ENCODE data around the gene C3orf18. TPM values are rescaled to one million over a fixed set of nuclear protein-coding genes. Genes with fewer than 3 reads are reported as not detected.
A peak's percentile ranks its signal among the peaks of the same experiment; 100 is the strongest.

Gene C3orf18
- total RNA-seq, 1 donor from 2014 or later: 8.5 TPM

DNA sequence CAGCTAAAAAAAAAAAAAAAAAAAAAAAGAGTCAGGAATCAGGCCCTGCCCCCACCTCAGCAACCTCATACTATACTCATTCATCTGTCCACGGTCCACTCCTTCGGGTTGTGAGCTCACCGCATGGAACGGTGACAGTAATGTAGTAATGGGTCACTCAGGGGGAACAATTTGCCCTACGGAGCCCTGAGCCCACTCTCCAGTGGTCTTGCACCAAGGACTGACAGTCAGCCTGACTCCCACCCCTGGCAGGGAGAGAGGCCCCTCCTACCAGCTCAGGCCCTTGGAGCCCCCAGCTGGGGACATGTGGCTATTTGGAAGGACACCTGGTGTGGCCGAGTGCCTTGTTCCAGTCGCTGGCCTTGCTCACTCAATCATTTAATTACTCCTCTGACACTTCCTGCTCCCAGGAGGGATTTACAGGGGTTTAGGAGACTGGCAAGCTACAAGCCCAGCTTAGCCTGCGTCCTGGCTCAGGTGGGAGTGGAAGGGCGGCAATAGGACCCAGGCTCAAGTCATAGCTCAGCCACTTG lies 44.2 kb downstream of the C3orf18 start:
- Histone ChIP-seq H3K36me3 (no peaks in the 10 kb centered on the region), H2AFZ (replicated peaks) (no peak overlapping the region), H4K20me1 (ENCODE audit: low read depth) (peaks cover 14% of the 10 kb centered on the region), H3K9ac (no peak overlapping the region), H3K4me2 (no peak overlapping the region), H3K79me2 (ENCODE audit: low read depth) (no peaks in the 10 kb centered on the region), H3K9me3 (ENCODE audit: low read depth) (no peaks in the 10 kb centered on the region), H3K4me3 (no peak overlapping the region), H3K4me1 (peaks cover 25% of the 10 kb centered on the region), H3K27me3 (no peaks in the 10 kb centered on the region), H3F3A (ENCODE audit: low read depth) (peaks cover 8% of the 10 kb centered on the region), H3K27ac (no peak overlapping the region)
- DNase-seq (ENCODE audit: low spot score): peak; percentile 36
- no peak overlapping the region for H3K27ac Mint-ChIP-seq
- H3K27me3 Mint-ChIP-seq (ENCODE audit: insufficient read depth, low read depth): peaks cover 16% of the 10 kb centered on the region
- no peak overlapping the region for H3K4me3 Mint-ChIP-seq
- H3K36me3 Mint-ChIP-seq: no peaks in the 10 kb centered on the region
- TF ChIP-seq EZH2 (IDR thresholded peaks at IDR 0.05) (no peak), EZH2phosphoT487 (IDR thresholded peaks at IDR 0.05) (no peak)
- TF ChIP-seq, protein P1, sequence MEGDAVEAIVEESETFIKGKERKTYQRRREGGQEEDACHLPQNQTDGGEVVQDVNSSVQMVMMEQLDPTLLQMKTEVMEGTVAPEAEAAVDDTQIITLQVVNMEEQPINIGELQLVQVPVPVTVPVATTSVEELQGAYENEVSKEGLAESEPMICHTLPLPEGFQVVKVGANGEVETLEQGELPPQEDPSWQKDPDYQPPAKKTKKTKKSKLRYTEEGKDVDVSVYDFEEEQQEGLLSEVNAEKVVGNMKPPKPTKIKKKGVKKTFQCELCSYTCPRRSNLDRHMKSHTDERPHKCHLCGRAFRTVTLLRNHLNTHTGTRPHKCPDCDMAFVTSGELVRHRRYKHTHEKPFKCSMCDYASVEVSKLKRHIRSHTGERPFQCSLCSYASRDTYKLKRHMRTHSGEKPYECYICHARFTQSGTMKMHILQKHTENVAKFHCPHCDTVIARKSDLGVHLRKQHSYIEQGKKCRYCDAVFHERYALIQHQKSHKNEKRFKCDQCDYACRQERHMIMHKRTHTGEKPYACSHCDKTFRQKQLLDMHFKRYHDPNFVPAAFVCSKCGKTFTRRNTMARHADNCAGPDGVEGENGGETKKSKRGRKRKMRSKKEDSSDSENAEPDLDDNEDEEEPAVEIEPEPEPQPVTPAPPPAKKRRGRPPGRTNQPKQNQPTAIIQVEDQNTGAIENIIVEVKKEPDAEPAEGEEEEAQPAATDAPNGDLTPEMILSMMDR (IDR thresholded peaks at IDR 0.05): no peak
- H3K4me1 Mint-ChIP-seq: peaks cover 12% of the 10 kb centered on the region
- no peaks in the 10 kb centered on the region for H3K9me3 Mint-ChIP-seq

DNA sequence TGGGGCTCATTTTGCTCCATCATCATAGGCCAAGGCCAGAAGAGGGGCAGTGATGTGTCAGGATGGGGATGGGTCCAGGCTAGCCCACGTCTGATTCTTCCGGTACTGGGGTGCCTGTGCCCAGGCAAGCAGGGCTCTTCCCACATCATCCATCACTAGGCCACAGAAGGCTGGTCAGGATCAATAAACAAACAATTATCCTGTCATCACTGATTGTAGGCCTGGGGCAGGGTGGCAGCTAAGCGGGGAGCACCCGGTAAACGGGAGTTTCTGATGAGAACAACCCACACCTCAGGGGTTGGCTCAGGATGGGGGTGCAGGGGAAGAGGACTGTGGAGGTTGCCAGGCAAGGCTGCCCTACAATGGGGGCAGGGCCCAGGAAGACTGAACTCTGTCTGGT lies 46.0 kb downstream of the C3orf18 start:
- Mint-ChIP-seq H3K9me3 (no peaks in the 10 kb centered on the region), H3K4me1 (peaks cover 19% of the 10 kb centered on the region), H3K27ac (no peak overlapping the region), H3K4me3 (no peak overlapping the region), H3K27me3 (ENCODE audit: insufficient read depth, low read depth) (peaks cover 17% of the 10 kb centered on the region), H3K36me3 (no peaks in the 10 kb centered on the region)
- Histone ChIP-seq H3F3A (ENCODE audit: low read depth) (peaks cover 18% of the 10 kb centered on the region), H3K27ac (no peak overlapping the region), H3K27me3 (no peaks in the 10 kb centered on the region), H2AFZ (replicated peaks) (no peak overlapping the region), H3K4me3 (no peak overlapping the region), H3K79me2 (ENCODE audit: low read depth) (no peaks in the 10 kb centered on the region), H3K4me1 (peaks cover 33% of the 10 kb centered on the region), H4K20me1 (ENCODE audit: low read depth) (peaks cover 14% of the 10 kb centered on the region), H3K9ac (no peak overlapping the region), H3K4me2 (no peak overlapping the region), H3K36me3 (no peaks in the 10 kb centered on the region), H3K9me3 (ENCODE audit: low read depth) (no peaks in the 10 kb centered on the region)
- no peak for DNase-seq (ENCODE audit: low spot score)
- TF ChIP-seq, protein P1 (IDR thresholded peaks at IDR 0.05): no peak
- TF ChIP-seq EZH2 (IDR thresholded peaks at IDR 0.05): no peak
- TF ChIP-seq EZH2phosphoT487 (IDR thresholded peaks at IDR 0.05): no peak

DNA sequence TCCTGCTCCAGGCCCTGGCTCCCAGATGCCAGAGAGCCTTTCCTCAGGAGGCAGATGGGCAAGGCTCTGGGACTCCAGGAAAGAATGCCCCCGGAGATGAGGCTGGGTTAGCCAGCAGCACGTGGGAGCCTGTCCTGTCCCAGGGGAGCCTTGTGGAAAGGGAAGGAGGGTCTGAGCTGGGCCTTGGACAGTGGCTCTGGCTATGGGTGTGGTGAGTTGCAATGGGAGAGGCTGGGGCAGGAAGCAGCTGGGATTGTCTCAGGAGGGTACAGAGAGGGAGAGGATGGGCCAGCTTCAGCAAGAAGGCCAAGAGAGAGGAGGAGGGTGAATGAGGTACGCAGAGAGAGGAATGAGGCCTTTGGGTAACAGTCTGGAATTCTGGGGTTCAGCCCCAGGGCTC lies 46.7 kb downstream of the C3orf18 start:
- Mint-ChIP-seq H3K4me3 (no peak overlapping the region), H3K27ac (no peak overlapping the region), H3K36me3 (no peaks in the 10 kb centered on the region), H3K9me3 (no peaks in the 10 kb centered on the region), H3K4me1 (peaks cover 27% of the 10 kb centered on the region), H3K27me3 (ENCODE audit: insufficient read depth, low read depth) (peaks cover 19% of the 10 kb centered on the region)
- Histone ChIP-seq H4K20me1 (ENCODE audit: low read depth) (peaks cover 12% of the 10 kb centered on the region), H3K9me3 (ENCODE audit: low read depth) (no peaks in the 10 kb centered on the region), H2AFZ (replicated peaks) (no peak overlapping the region), H3F3A (ENCODE audit: low read depth) (peaks cover 25% of the 10 kb centered on the region), H3K4me2 (peak overlapping the region; percentile 22), H3K4me3 (no peak overlapping the region), H3K9ac (no peak overlapping the region), H3K4me1 (peaks cover 40% of the 10 kb centered on the region), H3K79me2 (ENCODE audit: low read depth) (no peaks in the 10 kb centered on the region), H3K27me3 (no peaks in the 10 kb centered on the region), H3K36me3 (no peaks in the 10 kb centered on the region), H3K27ac (no peak overlapping the region)
- no peak for TF ChIP-seq EZH2phosphoT487 (IDR thresholded peaks at IDR 0.05)
- TF ChIP-seq, protein P1 (IDR thresholded peaks at IDR 0.05): no peak
- TF ChIP-seq EZH2 (IDR thresholded peaks at IDR 0.05): no peak
- DNase-seq (ENCODE audit: low spot score): no peak

Data from neural progenitor cell (in vitro differentiated cells).